ENCODE data around the gene ZNF581.

DNA sequence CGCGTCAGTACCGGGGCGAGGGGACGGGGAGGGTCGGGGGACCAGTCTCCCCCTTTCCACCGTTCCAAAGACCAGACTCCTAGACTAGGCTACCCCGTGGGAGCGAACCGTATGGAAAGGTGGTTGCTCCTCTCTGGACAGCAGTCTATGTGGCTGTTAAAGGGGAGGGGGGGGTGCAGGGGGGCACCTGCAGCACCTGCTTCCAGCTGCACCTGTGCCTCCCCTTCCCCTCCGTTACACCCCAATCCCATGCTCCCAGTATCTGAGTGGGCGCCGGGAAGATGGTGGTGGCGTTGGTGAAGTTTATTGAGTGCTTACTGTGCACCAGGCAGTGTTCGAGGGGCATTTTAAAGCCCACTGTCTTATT lies 42.8 kb upstream of the ZNF581 start:
- TF ChIP-seq CTCF (IDR thresholded peaks at IDR 0.05) (no peak), POLR2A (IDR thresholded peaks at IDR 0.05) (no peak)
